Type B pancreatic cell (in vitro differentiated cells): ENCODE measurements around the gene ARAP2. TPM values are rescaled to one million over a fixed set of nuclear protein-coding genes. Genes with fewer than 3 reads are reported as not detected.

Experiments used
- DNase-seq: peaks from one replicate; pipeline ENCODE4 v3.0.0; 2021; ENCODE audit warnings: mixed read lengths; ENCODE audit not compliant: unreplicated experiment; ENCODE audit errors: extremely low spot score
- H3K27ac Mint-ChIP-seq: 2 replicates; pipeline ENCODE4 v1.8.0; 2021; ENCODE audit warnings: mild to moderate bottlenecking, mixed read lengths
- H3K27me3 Mint-ChIP-seq: 2 replicates; pipeline ENCODE4 v1.8.0; 2021; ENCODE audit warnings: mixed read lengths
- H3K36me3 Mint-ChIP-seq: 2 replicates; pipeline ENCODE4 v1.8.0; 2021; ENCODE audit warnings: mixed read lengths
- H3K4me1 Mint-ChIP-seq: one replicate; pipeline ENCODE4 v1.8.0; 2021; ENCODE audit warnings: mixed read lengths; ENCODE audit not compliant: unreplicated experiment
- H3K4me3 Mint-ChIP-seq: 2 replicates; pipeline ENCODE4 v1.8.0; 2021; ENCODE audit warnings: mild to moderate bottlenecking, mixed read lengths
- H3K9me3 Mint-ChIP-seq: 2 replicates; pipeline ENCODE4 v1.8.0; 2021; ENCODE audit warnings: mixed read lengths
- total RNA-seq: library from RNA; stranded (reverse); gene quantifications from 2 replicates; pipeline ENCODE4 v1.2.1, GENCODE V29; 2021; ENCODE audit warnings: low replicate concordance
- TF ChIP-seq, protein P1 (sequence below): fragments of 200-600 bp; sonication (generic); conservative IDR thresholded peaks from 2 replicates; pipeline ENCODE4 v1.5.0; 2021; ENCODE audit warnings: antibody characterized with exemption, mild to moderate bottlenecking

The ARAP2 gene
- total RNA-seq, 1 donor from 2014 or later: 10.8 TPM

DNA sequence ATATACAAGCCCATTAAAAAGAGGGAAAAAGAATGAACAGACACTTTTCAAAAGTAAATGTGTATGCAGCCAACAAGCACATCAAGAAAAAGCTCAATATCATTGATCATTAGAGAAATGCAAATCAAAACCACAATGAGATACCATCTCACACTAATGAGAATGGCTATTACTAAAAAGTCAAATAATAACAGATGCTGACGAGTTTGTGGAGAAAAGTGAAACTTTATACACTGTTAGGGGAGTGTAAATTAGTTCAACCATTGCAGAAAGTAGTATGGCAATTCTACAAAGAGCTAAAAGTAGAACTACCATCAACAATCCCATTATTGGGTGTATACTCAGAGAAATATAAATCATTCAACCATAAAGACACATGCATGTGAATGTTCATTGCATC is 203.0 kb downstream of the ARAP2 start:
- Mint-ChIP-seq H3K9me3 (no peaks in the 10 kb centered on the region), H3K36me3 (no peaks in the 10 kb centered on the region)

DNA sequence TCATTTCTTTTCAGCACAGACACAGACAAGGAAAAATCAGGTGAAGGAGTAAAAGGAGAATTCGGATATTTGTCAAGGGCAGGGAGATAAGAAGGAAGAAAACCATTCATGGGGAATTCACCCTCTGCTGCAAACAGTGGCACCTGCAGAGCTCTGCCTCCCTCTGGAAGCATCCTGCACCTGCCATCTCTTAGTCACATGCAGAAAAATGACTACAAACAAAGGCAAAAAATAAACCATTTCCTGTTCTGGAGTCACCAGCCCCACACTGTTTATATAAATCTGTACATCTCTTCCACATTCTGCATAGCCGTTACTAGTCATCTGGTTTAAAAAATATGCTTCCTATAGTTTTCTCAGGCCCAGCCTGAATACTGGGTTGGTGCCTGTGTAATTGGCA is 205.3 kb downstream of the ARAP2 start:
- Mint-ChIP-seq H3K36me3 (no peaks in the 10 kb centered on the region), H3K4me1 (no peaks in the 10 kb centered on the region), H3K27me3 (no peaks in the 10 kb centered on the region), H3K4me3 (no peak overlapping the region), H3K27ac (no peak overlapping the region), H3K9me3 (no peaks in the 10 kb centered on the region)
- DNase-seq: no peak
- TF ChIP-seq, protein P1, sequence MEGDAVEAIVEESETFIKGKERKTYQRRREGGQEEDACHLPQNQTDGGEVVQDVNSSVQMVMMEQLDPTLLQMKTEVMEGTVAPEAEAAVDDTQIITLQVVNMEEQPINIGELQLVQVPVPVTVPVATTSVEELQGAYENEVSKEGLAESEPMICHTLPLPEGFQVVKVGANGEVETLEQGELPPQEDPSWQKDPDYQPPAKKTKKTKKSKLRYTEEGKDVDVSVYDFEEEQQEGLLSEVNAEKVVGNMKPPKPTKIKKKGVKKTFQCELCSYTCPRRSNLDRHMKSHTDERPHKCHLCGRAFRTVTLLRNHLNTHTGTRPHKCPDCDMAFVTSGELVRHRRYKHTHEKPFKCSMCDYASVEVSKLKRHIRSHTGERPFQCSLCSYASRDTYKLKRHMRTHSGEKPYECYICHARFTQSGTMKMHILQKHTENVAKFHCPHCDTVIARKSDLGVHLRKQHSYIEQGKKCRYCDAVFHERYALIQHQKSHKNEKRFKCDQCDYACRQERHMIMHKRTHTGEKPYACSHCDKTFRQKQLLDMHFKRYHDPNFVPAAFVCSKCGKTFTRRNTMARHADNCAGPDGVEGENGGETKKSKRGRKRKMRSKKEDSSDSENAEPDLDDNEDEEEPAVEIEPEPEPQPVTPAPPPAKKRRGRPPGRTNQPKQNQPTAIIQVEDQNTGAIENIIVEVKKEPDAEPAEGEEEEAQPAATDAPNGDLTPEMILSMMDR: no peak

More for the DNA sequence above, 203.0 kb downstream of the ARAP2 start:
- Mint-ChIP-seq H3K27ac (no peak overlapping the region), H3K4me3 (no peak overlapping the region), H3K27me3 (no peaks in the 10 kb centered on the region), H3K4me1 (no peaks in the 10 kb centered on the region)
- TF ChIP-seq, protein P1: no peak
- DNase-seq: no peak

DNA sequence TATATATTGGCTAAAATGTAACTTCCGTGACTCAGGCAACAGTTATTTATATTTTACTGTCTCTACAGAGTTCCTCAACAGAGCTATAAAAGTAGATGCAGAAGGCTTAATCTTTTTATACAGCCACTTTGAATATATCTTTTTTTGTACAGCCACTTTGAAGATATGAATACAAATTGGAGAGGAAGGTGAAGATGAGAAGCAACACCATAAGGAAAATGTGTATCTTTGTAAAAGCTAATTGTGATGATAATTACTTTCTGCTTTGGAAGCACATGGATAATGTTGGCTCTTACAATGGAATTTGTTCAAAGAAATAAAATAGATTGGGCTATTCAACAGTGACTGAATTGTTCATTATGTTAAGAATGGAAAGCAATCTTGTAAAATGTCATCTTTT is 205.8 kb downstream of the ARAP2 start:
- H3K27me3 Mint-ChIP-seq: no peaks in the 10 kb centered on the region
- no peak overlapping the region for H3K4me3 Mint-ChIP-seq
- H3K4me1 Mint-ChIP-seq: no peaks in the 10 kb centered on the region
- H3K9me3 Mint-ChIP-seq: no peaks in the 10 kb centered on the region
- H3K27ac Mint-ChIP-seq: no peak overlapping the region
- no peak for DNase-seq
- H3K36me3 Mint-ChIP-seq: no peaks in the 10 kb centered on the region
- TF ChIP-seq, protein P1: no peak

DNA sequence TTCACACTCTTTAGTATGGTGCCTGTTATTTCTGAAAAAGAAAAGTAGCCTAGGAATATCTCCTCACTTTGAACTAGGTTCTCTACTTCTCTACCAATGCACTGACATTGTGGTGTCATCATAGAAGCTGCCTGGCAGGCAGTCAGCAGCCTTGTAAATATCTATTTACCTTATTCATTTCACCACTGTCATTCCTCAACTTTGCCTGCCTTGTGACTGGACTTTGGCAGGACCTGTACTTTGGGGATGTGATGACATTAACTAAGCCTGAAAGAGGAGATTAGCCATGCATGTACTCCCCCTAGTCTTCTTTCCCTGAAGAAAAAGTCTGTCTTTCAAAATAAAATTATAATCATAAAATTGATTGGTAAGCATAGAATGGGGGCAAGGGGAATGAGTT is 207.2 kb downstream of the ARAP2 start:
- Mint-ChIP-seq H3K4me1 (no peaks in the 10 kb centered on the region), H3K9me3 (no peaks in the 10 kb centered on the region), H3K4me3 (no peak overlapping the region), H3K27ac (no peak overlapping the region), H3K36me3 (no peaks in the 10 kb centered on the region), H3K27me3 (no peaks in the 10 kb centered on the region)
- TF ChIP-seq, protein P1: no peak
- no peak for DNase-seq

DNA sequence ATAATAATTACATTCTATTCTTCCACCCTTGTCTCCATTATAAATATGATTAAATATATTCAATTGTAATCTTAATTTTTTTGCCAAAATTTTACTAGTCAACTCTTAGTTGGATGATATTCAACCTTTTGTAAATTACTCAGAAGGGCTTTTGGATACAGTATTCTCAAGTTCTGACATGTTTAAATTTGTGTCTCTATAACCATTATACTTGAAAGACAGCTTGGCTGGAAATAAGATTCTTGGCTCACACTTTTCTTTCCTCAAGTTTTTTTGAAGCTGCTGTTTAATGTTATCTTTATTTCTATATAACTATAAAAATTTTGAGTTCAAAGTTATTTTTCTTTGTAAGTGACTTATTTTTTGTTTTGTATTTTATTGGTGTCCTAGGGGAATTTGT is 214.4 kb downstream of the ARAP2 start:
- no peak for DNase-seq
- Mint-ChIP-seq H3K9me3 (peaks cover 3% of the 10 kb centered on the region), H3K27me3 (no peaks in the 10 kb centered on the region)

More for the DNA sequence above, 214.4 kb downstream of the ARAP2 start:
- H3K4me1 Mint-ChIP-seq: peaks cover 5% of the 10 kb centered on the region
- no peak overlapping the region for H3K27ac Mint-ChIP-seq
- H3K4me3 Mint-ChIP-seq: no peak overlapping the region
- no peaks in the 10 kb centered on the region for H3K36me3 Mint-ChIP-seq
- TF ChIP-seq, protein P1: no peak
